Colonic mucosa (tissue), 4 donors: ENCODE results near the gene CEP152. TPM values are rescaled to one million over a fixed set of nuclear protein-coding genes. Genes with fewer than 3 reads are reported as not detected.

Source experiments
- DNase-seq: peaks from one replicate; pipeline ENCODE4 v3.0.0-alpha.2; 2020
- H3K27ac ChIP-seq: fragments of 200-600 bp; one replicate; pipeline ENCODE4 v1.8.0; 2021
- H3K27me3 ChIP-seq: fragments of 200-600 bp; one replicate; pipeline ENCODE4 v1.8.0; 2021
- H3K36me3 ChIP-seq: fragments of 200-600 bp; one replicate; pipeline ENCODE4 v1.8.0; 2021
- H3K4me1 ChIP-seq: fragments of 200-600 bp; one replicate; pipeline ENCODE4 v1.8.0; 2021; ENCODE audit warnings: mild to moderate bottlenecking
- H3K4me3 ChIP-seq: fragments of 200-600 bp; one replicate; pipeline ENCODE4 v1.8.0; 2021
- H3K9ac ChIP-seq, 2 donors: one replicate each; pipeline ENCODE4 v1.7.0; 2013; ENCODE audit warnings: control low read depth in 2 of 2, low read depth in 2 of 2, low read length in 2 of 2
- H3K9me3 ChIP-seq: fragments of 200-600 bp; one replicate; pipeline ENCODE4 v1.8.0; 2021
- intact Hi-C: fragments of 100-400 bp; cut with DNase I; formaldehyde crosslinking; loops from one replicate; pipeline ENCODE4 v1.14.1; 2022
- total RNA-seq, 2 donors: library from RNA; stranded (reverse); fragmentation: NEBNext Ultra II Directional in 1 of 2; extraction: Animal tissue kit (Norgen Biotek cat#: 25700) in 1 of 2; gene quantifications; one replicate each; pipeline ENCODE4 v1.2.1, GENCODE V29; 2021
- TF ChIP-seq, protein P1 (sequence below): fragments of 200-600 bp; IDR thresholded peaks from one replicate; pipeline ENCODE4 v1.8.0; 2022; ENCODE audit warnings: antibody characterized with exemption, mild to moderate bottlenecking
- donor health status: healthy.
- donor health status: DM: no; HTN: no; CAD: no.
- donor health status: DM: no; HTN: no; CAD: no.

Gene CEP152
- total RNA-seq, 2 donors from 2014 or later, result 4.8 to 11.8 TPM

GRCh38 chr15:48784756-48785155 lies 26.1 kb downstream of the CEP152 start:
- H3K27me3 ChIP-seq, result no peaks in the 10 kb centered on the region
- no peak overlapping the region for H3K27ac ChIP-seq
- no peaks in the 10 kb centered on the region for H3K36me3 ChIP-seq
- H3K4me1 ChIP-seq, result no peaks in the 10 kb centered on the region
- H3K9ac ChIP-seq, result no peak overlapping the region
- intact Hi-C loops, result no loop called here
- no peaks in the 10 kb centered on the region for H3K9me3 ChIP-seq
- TF ChIP-seq, protein P1, sequence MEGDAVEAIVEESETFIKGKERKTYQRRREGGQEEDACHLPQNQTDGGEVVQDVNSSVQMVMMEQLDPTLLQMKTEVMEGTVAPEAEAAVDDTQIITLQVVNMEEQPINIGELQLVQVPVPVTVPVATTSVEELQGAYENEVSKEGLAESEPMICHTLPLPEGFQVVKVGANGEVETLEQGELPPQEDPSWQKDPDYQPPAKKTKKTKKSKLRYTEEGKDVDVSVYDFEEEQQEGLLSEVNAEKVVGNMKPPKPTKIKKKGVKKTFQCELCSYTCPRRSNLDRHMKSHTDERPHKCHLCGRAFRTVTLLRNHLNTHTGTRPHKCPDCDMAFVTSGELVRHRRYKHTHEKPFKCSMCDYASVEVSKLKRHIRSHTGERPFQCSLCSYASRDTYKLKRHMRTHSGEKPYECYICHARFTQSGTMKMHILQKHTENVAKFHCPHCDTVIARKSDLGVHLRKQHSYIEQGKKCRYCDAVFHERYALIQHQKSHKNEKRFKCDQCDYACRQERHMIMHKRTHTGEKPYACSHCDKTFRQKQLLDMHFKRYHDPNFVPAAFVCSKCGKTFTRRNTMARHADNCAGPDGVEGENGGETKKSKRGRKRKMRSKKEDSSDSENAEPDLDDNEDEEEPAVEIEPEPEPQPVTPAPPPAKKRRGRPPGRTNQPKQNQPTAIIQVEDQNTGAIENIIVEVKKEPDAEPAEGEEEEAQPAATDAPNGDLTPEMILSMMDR, result no peak
- no peak for DNase-seq
- H3K4me3 ChIP-seq, result no peak overlapping the region

DNA sequence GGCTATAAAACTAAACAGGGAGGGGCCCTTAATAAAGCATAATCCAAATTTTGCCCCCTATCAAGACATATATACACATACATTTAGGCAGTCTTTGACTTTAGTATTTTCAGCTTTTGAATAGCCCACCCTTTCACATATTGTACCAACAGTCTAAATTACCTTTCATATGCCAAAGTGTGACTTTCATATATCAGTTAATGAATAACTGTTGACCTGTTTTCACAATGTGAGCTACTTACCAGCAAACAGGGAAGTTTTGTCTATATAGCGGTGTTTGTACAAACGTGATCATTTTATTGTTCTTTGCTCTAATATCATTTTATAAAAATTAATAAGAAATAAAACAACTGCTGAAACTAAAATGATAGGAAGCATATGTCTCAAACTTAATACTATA lies 28.0 kb downstream of the CEP152 start:
- Histone ChIP-seq H3K4me3 (no peak overlapping the region), H3K36me3 (no peaks in the 10 kb centered on the region), H3K9me3 (no peaks in the 10 kb centered on the region), H3K9ac (no peak overlapping the region), H3K27me3 (no peaks in the 10 kb centered on the region), H3K27ac (no peak overlapping the region), H3K4me1 (no peaks in the 10 kb centered on the region)
- TF ChIP-seq, protein P1, result no peak
- intact Hi-C loops, result no loop called here
- DNase-seq, result no peak

- H3K4me1 ChIP-seq, result no peaks in the 10 kb centered on the region
- H3K9ac ChIP-seq, result no peak overlapping the region
- no peaks in the 10 kb centered on the region for H3K9me3 ChIP-seq
- intact Hi-C loops, result no loop called here
- TF ChIP-seq, protein P1, result no peak
- no peak overlapping the region for H3K27ac ChIP-seq
- no peak for DNase-seq
- H3K27me3 ChIP-seq, result no peaks in the 10 kb centered on the region
- no peaks in the 10 kb centered on the region for H3K36me3 ChIP-seq
- H3K4me3 ChIP-seq, result no peak overlapping the region
Measured at GRCh38 chr15:48781481-48782081, 29.3 kb downstream of the CEP152 start.

- Histone ChIP-seq H3K27ac (no peak overlapping the region), H3K9ac (no peak overlapping the region), H3K4me3 (no peak overlapping the region), H3K27me3 (no peaks in the 10 kb centered on the region), H3K9me3 (no peaks in the 10 kb centered on the region), H3K36me3 (no peaks in the 10 kb centered on the region), H3K4me1 (no peaks in the 10 kb centered on the region)
- intact Hi-C loops, result no loop called here
- TF ChIP-seq, protein P1, result no peak
- no peak for DNase-seq
Measured at GRCh38 chr15:48781017-48781416, 29.9 kb downstream of the CEP152 start.

- TF ChIP-seq, protein P1, result no peak
- H3K9me3 ChIP-seq, result no peaks in the 10 kb centered on the region
- no peaks in the 10 kb centered on the region for H3K4me1 ChIP-seq
- no peak overlapping the region for H3K9ac ChIP-seq
- DNase-seq, result no peak
- no peak overlapping the region for H3K4me3 ChIP-seq
- H3K27ac ChIP-seq, result no peak overlapping the region
- no peaks in the 10 kb centered on the region for H3K27me3 ChIP-seq
- intact Hi-C loops, result no loop called here
- no peaks in the 10 kb centered on the region for H3K36me3 ChIP-seq
Measured at GRCh38 chr15:48778331-48778730, 32.5 kb downstream of the CEP152 start.
